ENCODE measurements around the gene IFT122. TPM values are rescaled to one million over a fixed set of nuclear protein-coding genes. Genes with fewer than 3 reads are reported as not detected.

The IFT122 gene
- total RNA-seq, 1 donor from 2014 or later: 17.7 TPM

DNA sequence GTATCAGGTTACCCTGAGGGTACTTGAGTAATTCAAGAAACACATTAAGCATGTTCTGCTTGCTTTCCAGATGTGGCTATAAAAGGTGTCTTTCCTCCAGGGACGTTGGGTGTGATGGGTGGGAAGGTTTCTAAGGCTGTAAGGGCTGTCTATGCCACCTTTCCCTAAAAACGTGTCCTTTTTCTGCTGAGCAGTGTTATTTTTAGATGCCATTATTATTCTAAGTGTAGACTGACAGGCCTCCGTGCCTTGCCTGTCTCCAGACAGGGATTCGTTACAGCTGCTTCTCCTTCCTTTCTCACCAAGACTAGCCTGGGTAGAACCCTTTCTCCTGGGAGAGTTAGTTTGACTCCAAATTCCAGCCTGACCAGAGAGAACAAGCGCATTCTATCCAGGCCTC lies 61.6 kb downstream of the IFT122 start:
- Histone ChIP-seq H3K36me3 (ENCODE audit: insufficient read depth, low read length) (peaks cover 4% of the 10 kb centered on the region), H3K79me2 (ENCODE audit: insufficient read depth, low read length) (no peaks in the 10 kb centered on the region), H4K20me1 (ENCODE audit: insufficient read depth, low read length) (no peaks in the 10 kb centered on the region), H3K9ac (ENCODE audit: low read length) (no peak overlapping the region), H3K27me3 (ENCODE audit: insufficient read depth, low read length) (no peaks in the 10 kb centered on the region), H2AFZ (ENCODE audit: low read depth, low read length) (no peak overlapping the region), H3K27ac (ENCODE audit: low read depth, low read length) (no peak overlapping the region), H3K4me1 (ENCODE audit: insufficient read depth, low read length) (peaks cover 3% of the 10 kb centered on the region), H3K9me3 (ENCODE audit: insufficient read depth, low read depth, low read length) (no peaks in the 10 kb centered on the region), H3K4me3 (ENCODE audit: insufficient read depth, low read depth, low read length) (no peak overlapping the region), H3K4me2 (ENCODE audit: low read length) (no peak overlapping the region)
- TF ChIP-seq EZH2 (IDR thresholded peaks at IDR 0.05; ENCODE audit: insufficient read depth, low read length): no peak
- TF ChIP-seq, protein P1, sequence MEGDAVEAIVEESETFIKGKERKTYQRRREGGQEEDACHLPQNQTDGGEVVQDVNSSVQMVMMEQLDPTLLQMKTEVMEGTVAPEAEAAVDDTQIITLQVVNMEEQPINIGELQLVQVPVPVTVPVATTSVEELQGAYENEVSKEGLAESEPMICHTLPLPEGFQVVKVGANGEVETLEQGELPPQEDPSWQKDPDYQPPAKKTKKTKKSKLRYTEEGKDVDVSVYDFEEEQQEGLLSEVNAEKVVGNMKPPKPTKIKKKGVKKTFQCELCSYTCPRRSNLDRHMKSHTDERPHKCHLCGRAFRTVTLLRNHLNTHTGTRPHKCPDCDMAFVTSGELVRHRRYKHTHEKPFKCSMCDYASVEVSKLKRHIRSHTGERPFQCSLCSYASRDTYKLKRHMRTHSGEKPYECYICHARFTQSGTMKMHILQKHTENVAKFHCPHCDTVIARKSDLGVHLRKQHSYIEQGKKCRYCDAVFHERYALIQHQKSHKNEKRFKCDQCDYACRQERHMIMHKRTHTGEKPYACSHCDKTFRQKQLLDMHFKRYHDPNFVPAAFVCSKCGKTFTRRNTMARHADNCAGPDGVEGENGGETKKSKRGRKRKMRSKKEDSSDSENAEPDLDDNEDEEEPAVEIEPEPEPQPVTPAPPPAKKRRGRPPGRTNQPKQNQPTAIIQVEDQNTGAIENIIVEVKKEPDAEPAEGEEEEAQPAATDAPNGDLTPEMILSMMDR (IDR thresholded peaks at IDR 0.05; ENCODE audit: insufficient read depth, low read depth, low read length): no peak
- no peaks in the 10 kb centered on the region for H3K9me3 Mint-ChIP-seq (ENCODE audit: unreplicated experiment)
- no peak for DNase-seq (ENCODE audit: low read depth)
- no peak for FAIRE-seq
- H3K4me3 Mint-ChIP-seq (ENCODE audit: unreplicated experiment): no peak overlapping the region
- peaks cover 20% of the 10 kb centered on the region for H3K4me1 Mint-ChIP-seq (ENCODE audit: low read depth, unreplicated experiment)
- H3K27ac Mint-ChIP-seq (ENCODE audit: unreplicated experiment): no peak overlapping the region
- H3K27me3 Mint-ChIP-seq (ENCODE audit: low read depth, unreplicated experiment): no peaks in the 10 kb centered on the region
- H3K36me3 Mint-ChIP-seq (ENCODE audit: low read depth, unreplicated experiment): peaks cover 28% of the 10 kb centered on the region

DNA sequence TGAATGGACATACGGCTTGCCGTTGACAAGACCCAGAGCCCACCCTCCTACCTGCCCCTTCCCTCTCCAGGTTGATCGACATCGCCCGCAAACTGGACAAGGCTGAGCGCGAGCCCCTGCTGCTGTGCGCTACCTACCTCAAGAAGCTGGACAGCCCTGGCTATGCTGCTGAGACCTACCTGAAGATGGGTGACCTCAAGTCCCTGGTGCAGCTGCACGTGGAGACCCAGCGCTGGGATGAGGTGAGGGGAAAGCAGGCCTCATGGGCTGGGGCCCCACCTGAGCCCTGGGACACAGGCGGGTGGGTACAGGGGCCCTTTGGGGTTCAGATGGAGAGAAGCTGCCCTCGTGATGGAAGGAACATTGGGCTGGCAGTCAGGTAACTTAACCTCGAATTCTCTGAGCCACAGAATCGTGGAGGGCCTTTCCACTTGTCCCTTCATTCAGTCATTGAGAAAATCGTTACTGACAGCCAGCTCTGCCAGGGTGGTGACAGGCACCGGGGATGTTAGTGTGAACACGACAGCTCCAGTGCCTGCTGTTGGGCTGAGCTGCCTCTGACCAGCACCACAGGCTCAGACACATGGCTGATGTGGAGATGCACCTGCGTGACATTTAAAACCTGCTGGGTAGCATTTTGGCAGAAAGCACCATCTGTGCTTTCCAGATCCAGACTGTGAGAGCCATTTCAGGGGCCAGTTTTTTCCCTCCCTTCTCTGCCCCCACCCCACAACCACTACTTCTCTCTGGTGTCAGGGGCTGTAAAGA lies 62.8 kb downstream of the IFT122 start:
- H4K20me1 ChIP-seq (ENCODE audit: insufficient read depth, low read length): no peaks in the 10 kb centered on the region
- Mint-ChIP-seq H3K36me3 (ENCODE audit: low read depth, unreplicated experiment) (peaks cover 28% of the 10 kb centered on the region), H3K27ac (ENCODE audit: unreplicated experiment) (no peak overlapping the region), H3K4me3 (ENCODE audit: unreplicated experiment) (no peak overlapping the region), H3K4me1 (ENCODE audit: low read depth, unreplicated experiment) (peaks cover 14% of the 10 kb centered on the region), H3K27me3 (ENCODE audit: low read depth, unreplicated experiment) (no peaks in the 10 kb centered on the region), H3K9me3 (ENCODE audit: unreplicated experiment) (no peaks in the 10 kb centered on the region)
- H3K4me2 ChIP-seq (ENCODE audit: low read length): no peak overlapping the region
- no peak overlapping the region for H3K4me3 ChIP-seq (ENCODE audit: insufficient read depth, low read depth, low read length)
- H3K36me3 ChIP-seq (ENCODE audit: insufficient read depth, low read length): peaks cover 4% of the 10 kb centered on the region
- H2AFZ ChIP-seq (ENCODE audit: low read depth, low read length): no peak overlapping the region
- DNase-seq (ENCODE audit: low read depth) (no peak), FAIRE-seq (no peak)
- H3K4me1 ChIP-seq (ENCODE audit: insufficient read depth, low read length): peaks cover 3% of the 10 kb centered on the region
- no peak for TF ChIP-seq EZH2 (IDR thresholded peaks at IDR 0.05; ENCODE audit: insufficient read depth, low read length)
- TF ChIP-seq, protein P1 (IDR thresholded peaks at IDR 0.05; ENCODE audit: insufficient read depth, low read depth, low read length): no peak
- no peak overlapping the region for H3K9ac ChIP-seq (ENCODE audit: low read length)
- H3K27ac ChIP-seq (ENCODE audit: low read depth, low read length): no peak overlapping the region
- no peaks in the 10 kb centered on the region for H3K9me3 ChIP-seq (ENCODE audit: insufficient read depth, low read depth, low read length)
- H3K27me3 ChIP-seq (ENCODE audit: insufficient read depth, low read length): no peaks in the 10 kb centered on the region
- no peaks in the 10 kb centered on the region for H3K79me2 ChIP-seq (ENCODE audit: insufficient read depth, low read length)
